NCI-H2107 treated with DMSO at 0.1 percent for 48 hours (cell line): ENCODE data around the gene RSPO4.

Experiments
- DNase-seq: peaks from one replicate; lab custom pipeline; 2025; ENCODE audit not compliant: unreplicated experiment; lab: John Stamatoyannopoulos, UW

RSPO4 gene

DNA sequence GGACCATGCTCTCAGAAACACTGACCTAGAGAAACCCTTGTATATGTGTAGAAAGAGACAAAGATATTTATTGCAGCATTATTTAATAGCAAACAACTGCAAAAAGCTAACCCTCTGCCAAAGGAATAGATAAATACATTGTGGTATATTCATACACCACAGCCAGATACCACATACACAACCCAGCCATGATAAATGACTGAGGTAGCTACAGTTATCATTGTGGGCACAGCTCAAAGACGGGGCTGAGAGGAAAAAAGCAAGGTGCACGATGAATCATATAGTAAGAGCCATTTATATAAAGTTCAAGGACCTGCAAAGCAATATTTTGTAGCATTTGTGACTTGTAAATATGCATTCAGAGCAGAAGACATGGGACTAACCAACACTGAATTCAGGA, 30.8 kb downstream of the RSPO4 start:
- DNase-seq: no peak

DNA sequence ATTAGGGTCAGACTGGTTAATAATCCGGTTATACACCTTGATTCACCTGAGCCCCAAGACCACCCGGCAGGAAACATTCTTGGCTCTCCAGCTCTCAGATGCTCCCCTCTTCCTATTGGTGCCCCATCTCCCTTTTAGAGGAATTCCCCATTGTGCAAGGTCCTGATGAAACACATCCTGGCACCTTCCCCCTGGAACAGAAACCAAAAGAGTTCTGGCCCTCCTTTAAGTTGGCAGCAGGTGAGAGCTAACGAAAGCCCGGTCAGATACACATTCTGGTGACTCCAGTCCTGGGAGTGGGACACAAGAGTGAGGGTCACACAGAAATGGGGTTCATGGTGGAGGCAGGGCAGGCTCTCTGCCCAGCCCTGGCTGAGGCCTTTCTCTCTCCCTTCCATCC, 32.2 kb downstream of the RSPO4 start:
- no peak for DNase-seq

DNA sequence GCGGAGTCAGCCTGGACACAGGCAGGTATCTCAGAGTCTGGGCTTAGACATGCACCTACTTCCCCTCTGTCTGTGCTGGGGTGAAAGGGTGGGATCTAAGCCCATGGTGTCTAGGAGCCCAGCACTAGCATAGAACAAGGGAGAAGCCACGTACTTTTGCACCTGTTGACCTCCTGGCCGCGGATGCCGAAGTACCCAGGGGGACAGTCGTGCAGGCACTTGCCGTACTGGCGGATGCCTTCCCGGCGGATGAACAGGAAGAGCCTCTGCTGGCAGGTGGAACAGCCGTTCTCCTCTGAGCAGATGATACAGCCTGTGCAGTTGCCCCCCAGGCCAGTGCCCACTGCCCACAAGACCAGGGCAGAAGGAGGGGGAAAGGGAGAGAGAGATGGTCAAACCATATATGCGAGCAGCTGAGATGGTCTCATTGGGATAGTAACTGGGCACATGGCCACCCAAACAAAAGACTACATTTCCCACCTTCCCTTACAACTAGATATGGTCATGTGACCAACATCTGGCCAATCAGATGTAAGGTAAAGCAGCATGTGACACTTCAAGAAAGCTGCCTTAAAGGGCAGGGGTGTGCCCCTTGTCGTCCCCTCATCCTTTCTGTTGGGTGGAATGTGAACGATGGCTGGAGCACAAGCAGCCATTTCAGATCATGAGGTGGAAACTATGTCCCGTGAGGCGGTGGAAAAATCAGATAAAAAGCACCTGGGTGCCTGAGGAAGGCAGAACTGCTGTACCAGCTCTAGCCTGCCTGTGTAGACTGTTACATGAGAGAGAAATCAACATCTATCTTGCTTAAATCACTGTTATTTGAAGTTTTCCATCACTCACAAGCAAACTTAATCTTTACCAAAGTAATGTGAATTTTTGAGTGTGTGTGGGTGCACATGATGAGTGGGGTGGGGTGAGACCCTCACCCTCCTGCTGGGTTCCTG, 34.0 kb downstream of the RSPO4 start:
- no peak for DNase-seq

DNA sequence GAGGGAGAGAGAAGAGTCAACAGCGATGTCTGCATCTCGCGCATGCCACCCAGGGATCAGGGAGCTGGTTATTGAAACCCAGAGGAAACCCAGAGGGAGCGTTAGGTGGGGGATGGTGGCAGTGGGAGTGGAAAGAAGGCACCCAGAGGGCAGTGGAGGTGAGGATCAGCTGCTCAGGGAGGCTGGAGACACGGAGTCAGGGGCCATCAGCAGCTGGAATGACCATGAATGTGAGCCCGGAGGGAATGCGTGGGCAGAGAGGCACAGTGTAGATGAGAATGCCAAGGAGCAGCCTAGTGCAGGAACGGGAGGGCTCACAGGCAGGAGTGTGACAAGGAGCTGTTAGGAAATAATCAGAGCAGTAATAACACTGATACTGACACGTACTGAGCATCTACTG, 36.2 kb downstream of the RSPO4 start:
- no peak for DNase-seq

DNA sequence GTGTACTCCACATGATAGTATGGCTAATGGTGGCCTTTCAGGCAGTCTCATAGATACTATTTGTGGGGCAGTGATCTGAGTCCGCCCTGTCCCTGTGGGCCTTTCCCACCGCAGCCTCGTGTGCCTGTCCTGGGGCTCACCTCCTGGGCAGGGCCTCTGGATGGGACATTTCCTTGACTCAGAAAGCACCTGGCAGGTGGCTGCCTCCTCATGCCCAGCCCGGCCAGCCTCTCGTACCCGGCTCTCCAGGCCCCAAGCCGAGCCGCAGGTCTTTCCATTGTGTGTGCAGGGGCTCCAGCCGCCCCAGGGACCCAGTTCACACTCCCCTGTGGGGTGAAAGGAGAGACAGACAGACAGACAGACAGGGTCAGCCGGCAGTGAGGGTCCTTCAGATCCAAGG, 38.3 kb downstream of the RSPO4 start:
- no peak for DNase-seq

DNA sequence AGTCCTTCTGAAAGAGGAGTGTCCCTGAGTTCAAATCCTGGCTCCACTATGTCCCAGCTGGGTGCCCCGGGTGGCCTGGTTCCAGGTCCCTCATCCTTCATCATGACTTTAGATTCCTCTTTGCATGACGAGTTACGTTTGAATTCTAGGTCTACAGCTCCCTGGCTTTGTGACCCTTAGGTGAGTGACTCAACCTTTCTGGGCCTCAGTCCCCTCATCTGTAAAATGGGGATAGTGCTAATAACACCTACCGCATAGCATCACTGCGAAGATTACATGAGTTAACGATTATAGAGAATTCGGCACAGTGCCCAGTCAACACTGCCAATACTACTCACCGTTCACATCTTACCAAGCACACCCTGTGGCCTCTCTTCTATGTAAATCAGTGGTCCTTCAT, 39.4 kb downstream of the RSPO4 start:
- no peak for DNase-seq

DNA sequence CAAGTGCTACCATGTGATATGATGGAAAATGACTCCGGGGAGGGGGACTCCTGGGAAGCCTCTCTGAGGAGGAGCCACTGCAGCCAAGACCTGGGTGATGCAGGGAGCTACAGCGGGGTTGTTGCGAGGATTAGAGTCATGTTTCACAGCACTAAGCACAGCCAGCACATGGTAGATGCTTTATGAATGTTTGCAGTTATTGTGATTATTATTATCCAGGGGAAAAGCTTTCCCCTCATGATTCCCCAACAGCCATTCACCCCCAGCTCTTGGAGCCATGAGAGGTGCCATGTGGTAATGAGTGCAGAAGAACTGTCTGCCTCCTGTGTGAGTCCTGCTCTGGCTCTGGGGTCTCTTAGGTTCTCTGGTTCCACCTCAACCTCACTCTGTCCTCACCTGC, 39.9 kb downstream of the RSPO4 start:
- no peak for DNase-seq

DNA sequence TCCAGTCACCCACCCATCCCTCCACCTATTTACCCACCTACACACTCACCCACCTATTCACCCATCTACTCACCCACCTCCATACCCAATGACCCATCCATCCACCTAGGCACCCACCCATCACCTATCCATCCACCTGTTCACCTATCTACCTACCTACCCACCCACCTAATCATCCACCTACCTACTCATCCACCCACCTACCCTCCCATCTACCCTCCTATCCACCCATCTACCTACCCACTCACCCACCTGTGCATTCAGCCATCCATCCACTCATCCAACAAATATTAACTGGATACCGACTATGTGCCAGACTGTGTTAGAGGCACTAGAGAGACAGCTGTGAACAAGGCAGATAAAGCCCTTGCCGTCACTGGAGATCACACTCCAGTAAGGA, 40.3 kb downstream of the RSPO4 start:
- DNase-seq: no peak

DNA sequence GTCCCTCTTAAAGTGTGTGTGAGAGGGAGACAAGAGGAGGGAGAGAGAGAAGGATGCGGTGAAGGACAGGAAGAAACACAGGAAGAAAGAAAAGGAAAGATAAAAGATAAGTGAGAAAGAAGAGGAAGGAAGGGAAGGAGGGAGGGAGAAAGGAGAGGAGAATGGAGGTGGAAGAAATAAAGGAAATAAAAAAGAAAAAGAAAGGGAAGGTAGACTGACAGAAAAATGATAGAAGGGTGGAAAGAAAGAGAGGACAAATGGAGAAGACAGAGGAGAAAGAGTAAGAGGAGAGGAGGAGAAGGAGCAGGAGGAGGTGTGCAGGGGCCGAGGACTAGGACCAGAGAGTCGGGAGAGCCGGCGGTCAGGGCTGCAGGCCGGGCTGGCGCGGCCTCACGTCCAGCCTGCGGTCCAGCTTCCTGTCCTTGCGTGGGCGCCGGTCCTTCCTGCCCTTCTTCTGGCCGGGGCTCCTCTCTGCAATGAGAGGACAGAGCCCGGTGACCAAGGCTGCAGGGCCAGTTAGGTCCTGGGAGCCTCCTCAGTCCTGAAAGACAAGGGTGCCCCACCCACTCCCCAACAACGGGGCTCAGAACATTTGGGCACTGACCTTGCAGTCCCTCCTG, 42.0 kb downstream of the RSPO4 start:
- no peak for DNase-seq

DNA sequence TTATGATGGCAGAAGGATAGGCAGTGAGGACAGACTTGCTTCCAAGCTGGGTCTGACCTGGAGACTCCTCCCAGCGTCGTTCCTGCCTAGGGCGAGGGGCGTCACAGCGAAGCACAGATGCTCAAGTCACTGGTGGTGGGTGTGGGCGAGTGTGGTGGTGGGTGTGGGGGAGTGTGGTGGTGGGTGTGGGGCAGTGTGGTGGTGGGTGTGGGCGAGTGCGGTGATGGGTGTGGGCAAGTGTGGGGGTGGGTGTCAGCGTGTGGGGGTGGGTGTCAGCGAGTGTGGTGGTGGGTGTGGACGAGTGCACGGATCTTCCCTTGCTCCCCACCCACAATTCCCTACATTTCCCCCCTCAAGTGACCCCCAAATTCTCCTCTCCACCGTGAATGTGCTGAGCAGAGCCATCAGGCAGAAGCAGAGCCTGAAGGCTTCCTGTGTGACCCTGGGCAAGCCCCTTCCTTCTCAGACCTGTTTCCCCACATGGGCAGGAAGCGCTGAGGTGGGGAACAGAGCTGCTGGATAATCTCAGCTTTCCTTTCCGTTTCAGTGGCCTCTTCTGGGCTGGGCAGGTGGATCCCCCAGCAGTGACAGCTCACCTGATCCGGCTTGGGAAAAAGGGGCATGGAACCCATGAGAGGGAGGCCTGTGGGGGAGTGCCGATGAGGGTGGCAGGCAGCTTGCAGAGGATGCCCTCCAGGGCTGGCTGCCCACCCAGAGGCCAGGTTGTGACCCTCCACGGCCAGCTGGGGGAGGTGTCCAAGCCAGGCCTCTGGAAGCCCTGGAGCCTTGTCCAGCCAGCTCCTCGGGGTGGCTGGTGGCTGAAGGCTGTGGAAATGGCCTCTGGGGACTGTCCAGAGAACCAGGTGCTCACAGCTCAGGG, 42.9 kb downstream of the RSPO4 start:
- DNase-seq: no peak

DNA sequence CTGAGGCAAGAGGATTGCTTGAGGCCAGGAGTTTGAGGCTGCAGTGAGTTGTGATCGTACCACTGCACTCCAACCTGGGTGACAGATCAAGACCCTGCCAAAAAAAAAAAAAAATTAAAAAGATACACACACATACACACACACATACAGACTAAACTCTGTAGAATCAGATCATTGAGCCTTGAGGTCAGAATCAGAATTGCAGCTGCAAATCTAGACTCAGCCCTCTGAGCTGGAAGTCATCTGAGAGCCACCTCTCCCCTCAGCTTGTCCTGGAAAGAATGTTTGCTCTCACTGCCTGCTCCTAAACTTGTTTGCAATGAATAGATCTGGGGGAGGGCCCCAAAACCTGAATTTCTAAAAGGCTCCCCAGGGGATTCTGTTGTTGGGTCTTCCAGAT, 44.6 kb downstream of the RSPO4 start:
- no peak for DNase-seq

DNA sequence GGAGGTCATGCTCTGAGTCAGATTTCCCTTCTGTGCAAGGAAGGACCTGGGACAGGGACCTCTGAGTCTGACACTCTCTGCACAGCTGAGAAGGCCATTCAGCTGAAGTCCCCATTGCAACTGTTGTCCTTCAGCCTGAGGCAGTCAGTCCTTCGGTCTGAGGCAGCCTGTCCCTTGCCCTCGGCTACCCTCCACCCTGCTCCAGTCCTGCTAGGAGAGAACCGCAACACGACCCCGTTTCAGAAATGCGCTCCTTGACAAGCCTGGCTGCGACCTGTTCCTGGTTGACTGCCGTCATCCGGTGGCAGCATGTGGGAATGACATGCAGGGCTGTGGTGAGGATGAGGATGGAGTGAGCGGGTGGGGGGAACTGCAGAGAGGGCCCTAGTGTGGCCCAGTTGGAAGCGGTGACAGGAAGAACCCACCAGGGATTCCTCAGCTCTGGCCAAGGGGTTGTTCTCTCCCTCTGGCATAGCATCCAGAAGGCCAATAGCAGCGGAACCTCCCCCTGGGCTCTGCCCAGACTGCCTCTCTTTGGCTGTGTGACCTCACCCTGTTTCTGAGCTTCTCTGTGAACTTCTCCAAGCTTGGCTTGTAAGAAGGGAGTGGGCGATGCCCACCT, 45.7 kb downstream of the RSPO4 start:
- DNase-seq: no peak

DNA sequence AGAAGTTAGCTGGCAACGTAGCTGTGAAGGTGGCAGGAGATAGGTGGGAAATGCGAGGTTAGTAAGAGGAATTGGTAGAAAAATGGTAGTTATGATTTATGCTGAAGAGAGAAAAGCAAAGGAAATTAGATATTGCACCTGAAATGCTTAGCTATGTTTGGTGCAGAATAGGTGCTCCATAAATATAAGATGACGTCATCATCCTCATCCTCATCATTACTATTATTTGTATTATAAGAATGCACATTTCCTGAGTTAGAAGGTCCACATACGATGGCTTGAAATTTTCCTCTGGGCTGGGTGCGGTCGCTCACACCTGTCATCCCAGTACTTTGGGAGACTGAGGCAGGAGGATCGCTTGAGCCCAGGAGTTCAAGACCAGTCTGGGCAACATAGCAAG, 46.5 kb downstream of the RSPO4 start:
- no peak for DNase-seq

DNA sequence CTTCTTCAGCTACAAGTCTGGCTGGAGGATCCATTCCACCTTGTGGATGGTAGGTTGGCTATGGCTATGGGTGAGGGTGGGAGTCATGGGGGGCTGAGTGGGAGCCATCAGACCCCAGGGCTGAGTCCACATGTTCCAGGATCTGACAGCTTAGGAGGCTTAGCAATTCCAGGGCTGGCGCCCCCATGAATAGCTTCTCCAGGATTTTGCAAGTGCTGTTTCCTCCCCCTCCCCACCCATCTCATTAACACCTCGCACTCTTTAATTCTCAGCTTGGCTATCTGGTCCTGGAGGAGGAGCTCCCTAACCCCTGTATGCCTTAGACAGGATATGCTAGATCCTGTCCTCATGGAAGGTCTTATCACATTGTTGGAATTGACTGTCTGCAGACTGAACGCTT, 47.0 kb downstream of the RSPO4 start:
- no peak for DNase-seq

DNA sequence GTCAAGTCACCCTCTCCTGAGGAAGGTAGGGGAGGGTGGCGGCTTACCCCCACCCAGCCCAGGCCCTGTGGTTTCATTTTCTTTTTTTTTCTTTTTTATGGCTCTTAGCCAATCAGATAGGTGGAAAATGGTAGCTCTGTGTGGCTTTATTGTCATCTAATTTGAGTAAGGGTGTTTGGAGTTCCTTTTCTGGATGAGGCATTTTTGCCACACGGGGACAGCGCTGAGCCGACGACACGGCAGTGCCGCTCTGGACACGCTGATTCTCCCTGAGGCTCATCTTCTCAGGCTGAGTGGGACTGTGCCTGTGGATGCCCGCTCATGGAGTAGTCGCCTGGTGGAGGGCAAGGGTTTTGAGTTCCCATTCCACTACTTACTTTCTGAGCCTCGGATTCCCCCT, 48.4 kb downstream of the RSPO4 start:
- no peak for DNase-seq

DNA sequence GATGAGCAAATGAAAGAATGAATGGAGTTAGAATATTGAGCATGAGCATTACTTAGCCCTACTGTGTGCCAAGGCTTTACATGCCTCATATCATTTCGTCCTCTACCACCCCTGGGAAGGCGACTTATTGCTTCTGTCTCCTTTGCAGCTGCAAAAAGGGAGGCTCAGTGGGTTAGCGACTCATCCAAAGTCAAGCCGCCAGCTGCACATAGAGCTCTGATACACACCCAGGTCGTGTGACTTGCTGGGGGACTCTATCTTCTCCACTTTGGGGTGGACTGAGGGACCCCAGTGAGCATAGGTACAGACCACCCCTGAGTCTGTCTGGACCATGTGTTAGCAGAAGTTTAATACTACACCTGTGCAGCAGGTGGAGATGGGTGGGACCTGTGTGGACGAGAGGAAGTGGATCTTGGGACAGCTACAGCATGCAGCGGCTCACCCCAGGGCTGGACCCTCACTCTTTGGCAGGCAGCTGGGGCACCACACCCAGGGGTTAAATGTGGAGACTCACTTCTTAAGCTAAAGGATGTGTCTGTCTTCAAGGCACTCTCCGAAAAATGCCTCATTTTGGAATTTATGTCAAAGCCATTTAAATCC, 49.8 kb downstream of the RSPO4 start:
- DNase-seq: no peak

DNA sequence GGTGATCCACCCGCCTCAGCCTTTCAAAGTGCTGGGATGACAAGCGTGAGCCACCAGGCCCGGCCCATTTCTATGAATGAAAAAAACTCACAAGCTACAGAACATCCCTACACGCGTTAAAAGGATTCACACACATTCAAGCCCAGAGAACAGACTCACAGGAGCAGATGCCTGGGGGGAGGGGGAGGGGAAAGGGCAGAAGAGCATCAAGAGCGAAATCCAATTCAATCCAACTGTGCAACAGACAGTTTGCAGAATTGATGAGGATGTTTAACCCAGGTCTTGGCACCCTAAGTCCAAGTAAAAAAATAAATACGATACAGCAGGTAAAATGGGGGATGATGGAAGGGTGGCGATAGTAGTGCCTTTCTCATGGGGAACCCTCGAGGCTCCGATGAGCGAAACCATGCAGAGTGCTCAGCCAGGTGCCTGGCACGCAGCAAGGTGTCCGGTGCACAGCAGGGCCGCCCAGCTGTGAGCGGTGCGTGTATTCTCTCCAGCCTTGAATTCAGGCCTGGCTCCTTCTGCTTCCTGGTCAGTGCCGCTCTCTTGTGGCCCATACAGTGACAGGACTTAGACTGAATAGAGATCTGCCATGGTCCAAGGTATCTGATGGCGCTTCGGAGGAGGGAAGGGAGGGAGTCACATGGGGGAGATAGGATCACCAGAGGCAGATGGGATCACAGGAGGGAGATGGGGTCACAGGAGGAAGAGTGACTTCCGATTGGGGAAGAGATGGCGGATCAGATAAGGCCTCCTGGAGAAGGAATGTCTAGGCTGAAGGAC, 50.5 kb downstream of the RSPO4 start:
- no peak for DNase-seq

DNA sequence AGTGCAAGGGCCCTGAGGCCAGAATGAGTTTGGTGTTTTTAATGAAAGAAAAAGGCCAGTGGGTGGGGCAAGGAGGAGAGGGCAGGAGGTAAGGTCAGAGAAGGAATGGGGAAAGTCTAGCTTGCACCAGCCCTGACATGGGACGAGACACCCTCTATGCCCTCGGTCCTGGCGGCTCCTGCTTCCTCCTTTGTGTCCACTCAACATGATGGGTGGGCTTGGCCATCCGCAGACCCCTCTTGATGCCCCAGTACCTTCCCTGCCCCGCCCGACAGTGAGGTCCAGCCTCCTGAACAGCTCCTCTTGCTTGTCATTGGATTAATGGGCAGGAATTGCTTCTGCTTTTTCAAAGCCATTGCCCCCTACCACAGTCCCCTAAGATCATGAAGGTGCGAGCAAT, 52.4 kb downstream of the RSPO4 start:
- no peak for DNase-seq

DNA sequence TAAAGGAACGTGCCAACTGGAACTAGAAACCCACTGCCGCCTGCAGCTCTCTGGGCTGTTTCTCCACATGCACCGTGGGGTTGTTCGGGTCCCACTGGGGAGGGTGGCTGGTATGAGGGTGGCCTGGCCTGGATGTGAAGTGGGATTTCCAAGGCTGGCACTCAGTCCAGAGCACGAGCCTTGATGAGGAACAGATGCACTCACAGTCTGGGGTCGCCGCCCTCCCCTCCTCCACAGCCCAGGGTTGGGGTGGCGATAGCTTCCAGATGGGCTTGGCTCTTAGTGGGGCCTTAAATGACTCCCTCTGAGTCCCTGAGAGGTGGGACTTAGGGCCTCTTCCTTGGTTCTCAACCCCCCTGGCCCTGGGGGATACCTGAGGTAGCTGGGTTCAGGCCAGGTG, 55.3 kb downstream of the RSPO4 start:
- DNase-seq: no peak

DNA sequence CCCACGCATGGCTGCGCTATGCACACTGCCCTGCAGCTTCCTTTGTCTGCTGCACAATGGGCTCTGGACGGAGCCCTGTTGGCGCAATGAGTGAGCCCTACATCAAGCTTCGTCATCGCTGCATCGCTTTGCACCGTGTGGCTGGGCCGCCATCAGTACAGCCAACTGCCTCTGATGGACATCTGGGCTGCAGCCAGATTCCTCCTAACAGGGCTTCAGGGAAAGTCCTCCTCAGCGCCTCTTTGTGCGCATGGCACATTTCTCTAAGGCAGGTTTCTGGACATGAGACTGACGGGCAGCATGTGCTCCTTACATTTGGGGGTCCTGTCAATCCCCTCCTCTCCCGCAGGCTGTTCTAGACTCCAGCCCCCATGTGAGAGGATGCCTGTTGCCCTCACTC, 56.3 kb downstream of the RSPO4 start:
- DNase-seq: no peak
